ENCODE measurements around the gene PITX3. TPM values are rescaled to one million over a fixed set of nuclear protein-coding genes. Genes with fewer than 3 reads are reported as not detected.
A peak's percentile ranks its signal among the peaks of the same experiment; 100 is the strongest.

Gene PITX3
- total and polyA plus RNA-seq, 9 of the 15 experiments (the other 6 are each of a cell fraction or from before 2014, with no cell fraction given): 0.30 to 0.98 (median 0.95) TPM; not detected in 6

GRCh38 chr10:102245082-102245931 lies 4.0 kb upstream of the PITX3 start, which contains the start of gene GBF1 (continued):
- no peak for TF ChIP-seq ILK (tag; IDR thresholded peaks at IDR 0.05; ENCODE audit: borderline replicate concordance, low read depth)
- peak in 1 of 3 experiments; percentile 87; a peak in 2 of 6 replicates for TF ChIP-seq ZBTB11 (CRISPR knock-in tag; IDR thresholded peaks at IDR 0.05)
- TF ChIP-seq TEAD1 (CRISPR knock-in tag; IDR thresholded peaks at IDR 0.05): peak in 1 of 2 experiments; percentile 47; a peak in 1 of 4 replicates
- TF ChIP-seq STAG1 (CRISPR knock-in tag; IDR thresholded peaks at IDR 0.05; ENCODE audit: borderline replicate concordance): no peak
- TF ChIP-seq SP1 (CRISPR knock-in tag; IDR thresholded peaks at IDR 0.05): peak; percentile 77
- TF ChIP-seq PHF20 (IDR thresholded peaks at IDR 0.05; ENCODE audit: partially characterized antibody): peak; percentile 79
- TF ChIP-seq ZNF274 (IDR thresholded peaks at IDR 0.05; ENCODE audit: borderline replicate concordance, low read depth, low read length): no peak
- TF ChIP-seq TAF9B (IDR thresholded peaks at IDR 0.05; ENCODE audit: partially characterized antibody): peak; percentile 70
- TF ChIP-seq GABPB2 (CRISPR knock-in tag; conservative IDR thresholded peaks at IDR 0.05): no peak
- TF ChIP-seq POLR2B (IDR thresholded peaks at IDR 0.05; ENCODE audit: low read depth, partially characterized antibody): peak; percentile 69
- TF ChIP-seq JUND (IDR thresholded peaks at IDR 0.05; ENCODE audit: borderline replicate concordance, low read depth, low read length): 0 out of 2 replicates have a peak, but pooled peaks have one; percentile 8
- no peak for TF ChIP-seq JUND (tag; IDR thresholded peaks at IDR 0.05; ENCODE audit: borderline replicate concordance, low read depth, low read length)
- TF ChIP-seq HNRNPLL (IDR thresholded peaks at IDR 0.05; ENCODE audit: low read depth, low read length, poor library complexity, severe bottlenecking): peak; percentile 71
- peak; percentile 35; the same call in 1 of the 2 replicates for TF ChIP-seq TFAP4 (CRISPR knock-in tag; IDR thresholded peaks at IDR 0.05; ENCODE audit: borderline replicate concordance)
- peak; percentile 75 for TF ChIP-seq C11orf30 (IDR thresholded peaks at IDR 0.05; ENCODE audit: low read depth)
- TF ChIP-seq TCF15 (CRISPR knock-in tag; IDR thresholded peaks at IDR 0.05): no peak
- TF ChIP-seq MLX (CRISPR knock-in tag; conservative IDR thresholded peaks at IDR 0.05): no peak
- peak; percentile 6; the same call in 1 of the 2 replicates for TF ChIP-seq NFE2 (IDR thresholded peaks at IDR 0.05; ENCODE audit: low read depth)
- TF ChIP-seq ZZZ3 (IDR thresholded peaks at IDR 0.05): 0 out of 2 replicates have a peak, but pooled peaks have one; percentile 31
